ENCODE data around the gene SORL1.

The SORL1 gene

GRCh38 chr11:121591405-121592033 is 139.4 kb downstream of the SORL1 start:
- H3K4me3 ChIP-seq (ENCODE audit: low read depth, low read length): no peak overlapping the region
- H3K9ac ChIP-seq (ENCODE audit: low read depth, low read length): no peak overlapping the region
- H3K27me3 ChIP-seq (ENCODE audit: control insufficient read depth, insufficient read depth, low read length): no peaks in the 10 kb centered on the region
- H3K4me1 ChIP-seq (ENCODE audit: control insufficient read depth, insufficient read depth, low read length): no peaks in the 10 kb centered on the region
- no peaks in the 10 kb centered on the region for H3K9me3 ChIP-seq (ENCODE audit: control insufficient read depth, insufficient read depth, low read length)
- peaks cover 38% of the 10 kb centered on the region for H3K36me3 ChIP-seq (ENCODE audit: control insufficient read depth, insufficient read depth, low read length)

DNA sequence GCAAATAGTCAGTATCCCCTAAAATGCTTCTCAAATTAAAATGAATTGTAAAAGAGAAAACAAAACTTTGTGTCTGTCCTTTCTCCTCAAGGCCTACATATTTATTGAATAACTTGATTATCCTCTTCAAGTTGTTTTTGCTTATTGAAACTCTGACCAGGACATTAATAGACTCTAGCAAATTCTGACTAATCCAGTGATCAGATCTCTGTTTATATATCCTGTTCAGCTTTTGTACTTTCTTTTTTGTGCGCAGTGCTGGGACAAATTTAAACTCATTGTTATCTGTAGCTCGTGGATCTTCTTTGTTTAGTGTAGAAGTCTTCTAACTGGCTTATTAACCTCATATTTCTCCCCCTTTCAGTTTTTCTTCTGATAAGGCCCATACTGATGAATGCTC is 140.6 kb downstream of the SORL1 start:
- no peak overlapping the region for H3K9ac ChIP-seq (ENCODE audit: low read depth, low read length)
- no peaks in the 10 kb centered on the region for H3K27me3 ChIP-seq (ENCODE audit: control insufficient read depth, insufficient read depth, low read length)
- H3K36me3 ChIP-seq (ENCODE audit: control insufficient read depth, insufficient read depth, low read length): peaks cover 39% of the 10 kb centered on the region
- no peaks in the 10 kb centered on the region for H3K4me1 ChIP-seq (ENCODE audit: control insufficient read depth, insufficient read depth, low read length)
- H3K9me3 ChIP-seq (ENCODE audit: control insufficient read depth, insufficient read depth, low read length): no peaks in the 10 kb centered on the region
- H3K4me3 ChIP-seq (ENCODE audit: low read depth, low read length): no peak overlapping the region

GRCh38 chr11:121595717-121596161 is 143.6 kb downstream of the SORL1 start:
- no peaks in the 10 kb centered on the region for H3K27me3 ChIP-seq (ENCODE audit: control insufficient read depth, insufficient read depth, low read length)
- no peak overlapping the region for H3K9ac ChIP-seq (ENCODE audit: low read depth, low read length)
- H3K36me3 ChIP-seq (ENCODE audit: control insufficient read depth, insufficient read depth, low read length): peaks cover 21% of the 10 kb centered on the region
- no peaks in the 10 kb centered on the region for H3K9me3 ChIP-seq (ENCODE audit: control insufficient read depth, insufficient read depth, low read length)
- no peaks in the 10 kb centered on the region for H3K4me1 ChIP-seq (ENCODE audit: control insufficient read depth, insufficient read depth, low read length)
- H3K4me3 ChIP-seq (ENCODE audit: low read depth, low read length): no peak overlapping the region

DNA sequence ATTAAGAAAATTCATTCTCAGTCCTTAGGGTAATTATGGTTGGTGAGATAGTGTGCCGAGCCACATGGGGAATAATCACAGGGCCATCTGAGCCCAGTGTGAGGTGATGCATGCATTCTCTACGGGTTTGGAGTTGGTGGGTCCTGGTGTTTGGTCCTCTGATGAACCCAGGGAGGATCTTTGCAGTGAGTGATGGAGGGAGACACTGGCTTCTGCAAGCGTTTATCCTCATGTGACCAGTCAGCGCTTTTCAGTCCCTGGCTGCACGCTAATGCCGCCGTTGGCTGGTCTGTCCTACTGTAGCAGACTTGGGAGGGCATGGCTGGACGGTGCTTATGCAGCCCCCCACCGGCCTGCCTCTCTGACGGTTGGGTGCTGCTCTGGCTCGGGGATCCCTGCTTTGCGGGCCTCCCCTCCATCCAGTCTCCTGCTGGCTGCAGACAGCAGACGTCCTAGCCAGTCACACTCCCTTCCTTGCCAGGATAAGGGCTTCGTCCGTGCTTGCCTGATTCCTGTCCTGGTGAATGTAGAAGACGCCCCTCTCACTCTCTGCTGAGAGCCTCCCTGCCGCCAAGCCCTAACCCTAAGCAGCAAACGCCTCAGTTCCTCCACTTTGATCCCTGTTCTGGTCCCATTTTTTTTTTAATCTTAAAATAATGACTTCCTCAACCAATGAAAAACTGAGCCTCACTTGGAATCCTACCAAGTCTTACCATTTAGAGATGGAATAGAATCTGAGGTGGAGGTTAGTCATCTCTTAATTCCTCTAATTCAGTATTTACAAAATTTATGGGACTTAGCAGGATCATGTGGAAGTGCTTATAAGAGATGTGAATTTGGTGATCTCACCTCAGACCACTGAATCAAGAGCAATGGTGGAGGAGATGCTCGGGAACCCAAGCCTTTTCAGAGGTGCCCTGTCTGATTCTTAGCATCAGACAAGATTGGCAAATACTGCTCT is 144.4 kb downstream of the SORL1 start:
- Histone ChIP-seq H3K36me3 (ENCODE audit: control insufficient read depth, insufficient read depth, low read length) (peaks cover 15% of the 10 kb centered on the region), H3K27me3 (ENCODE audit: control insufficient read depth, insufficient read depth, low read length) (no peaks in the 10 kb centered on the region), H3K4me1 (ENCODE audit: control insufficient read depth, insufficient read depth, low read length) (no peaks in the 10 kb centered on the region), H3K4me3 (ENCODE audit: low read depth, low read length) (no peak overlapping the region), H3K9ac (ENCODE audit: low read depth, low read length) (no peak overlapping the region), H3K9me3 (ENCODE audit: control insufficient read depth, insufficient read depth, low read length) (no peaks in the 10 kb centered on the region)

DNA sequence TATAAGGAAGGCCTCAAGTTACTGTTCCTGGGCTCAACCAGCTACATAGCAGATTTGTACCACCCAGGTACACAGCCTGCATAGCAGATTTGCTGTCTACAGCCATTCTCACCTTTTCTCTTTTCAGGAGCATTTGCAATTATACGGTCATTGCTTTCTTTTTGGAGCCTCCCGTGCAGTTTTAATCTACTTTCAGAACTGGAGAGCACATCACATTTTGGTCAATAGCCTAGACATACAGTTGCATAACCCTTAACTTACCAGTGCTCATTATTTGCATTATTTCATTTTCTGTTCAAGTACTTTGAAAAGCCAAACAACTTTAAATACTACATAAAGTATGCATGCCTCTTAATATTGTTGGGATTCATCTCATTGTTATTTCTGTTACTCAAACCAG is 151.2 kb downstream of the SORL1 start:
- Histone ChIP-seq H3K4me1 (ENCODE audit: control insufficient read depth, insufficient read depth, low read length) (no peaks in the 10 kb centered on the region), H3K4me3 (ENCODE audit: low read depth, low read length) (no peak overlapping the region), H3K27me3 (ENCODE audit: control insufficient read depth, insufficient read depth, low read length) (no peaks in the 10 kb centered on the region), H3K9ac (ENCODE audit: low read depth, low read length) (no peak overlapping the region), H3K36me3 (ENCODE audit: control insufficient read depth, insufficient read depth, low read length) (peaks cover 29% of the 10 kb centered on the region), H3K9me3 (ENCODE audit: control insufficient read depth, insufficient read depth, low read length) (no peaks in the 10 kb centered on the region)

DNA sequence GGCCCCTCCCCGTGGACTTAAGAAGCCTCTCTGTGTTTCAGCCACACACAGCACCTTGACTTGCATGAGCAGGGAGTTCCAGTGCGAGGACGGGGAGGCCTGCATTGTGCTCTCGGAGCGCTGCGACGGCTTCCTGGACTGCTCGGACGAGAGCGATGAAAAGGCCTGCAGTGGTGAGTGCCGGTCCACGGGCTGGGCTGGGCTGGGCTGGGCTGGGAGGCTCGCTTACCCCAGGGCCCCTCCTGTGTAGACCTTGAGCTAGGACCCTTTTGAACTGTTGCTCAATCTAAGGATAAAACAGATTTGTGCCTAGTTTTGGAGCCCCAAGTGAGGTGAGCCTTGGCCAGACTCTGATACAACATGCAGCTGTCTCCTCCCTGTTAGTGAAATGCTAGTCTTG is 152.0 kb downstream of the SORL1 start:
- Histone ChIP-seq H3K36me3 (ENCODE audit: control insufficient read depth, insufficient read depth, low read length) (peaks cover 37% of the 10 kb centered on the region), H3K4me1 (ENCODE audit: control insufficient read depth, insufficient read depth, low read length) (no peaks in the 10 kb centered on the region), H3K9ac (ENCODE audit: low read depth, low read length) (no peak overlapping the region), H3K27me3 (ENCODE audit: control insufficient read depth, insufficient read depth, low read length) (no peaks in the 10 kb centered on the region), H3K4me3 (ENCODE audit: low read depth, low read length) (no peak overlapping the region), H3K9me3 (ENCODE audit: control insufficient read depth, insufficient read depth, low read length) (no peaks in the 10 kb centered on the region)

- no peak overlapping the region for H3K9ac ChIP-seq (ENCODE audit: low read depth, low read length)
- no peaks in the 10 kb centered on the region for H3K4me1 ChIP-seq (ENCODE audit: control insufficient read depth, insufficient read depth, low read length)
- H3K9me3 ChIP-seq (ENCODE audit: control insufficient read depth, insufficient read depth, low read length): no peaks in the 10 kb centered on the region
- H3K27me3 ChIP-seq (ENCODE audit: control insufficient read depth, insufficient read depth, low read length): no peaks in the 10 kb centered on the region
- no peak overlapping the region for H3K4me3 ChIP-seq (ENCODE audit: low read depth, low read length)
- peaks cover 44% of the 10 kb centered on the region for H3K36me3 ChIP-seq (ENCODE audit: control insufficient read depth, insufficient read depth, low read length)
Observed at GRCh38 chr11:121606354-121606753, 154.2 kb downstream of the SORL1 start.

DNA sequence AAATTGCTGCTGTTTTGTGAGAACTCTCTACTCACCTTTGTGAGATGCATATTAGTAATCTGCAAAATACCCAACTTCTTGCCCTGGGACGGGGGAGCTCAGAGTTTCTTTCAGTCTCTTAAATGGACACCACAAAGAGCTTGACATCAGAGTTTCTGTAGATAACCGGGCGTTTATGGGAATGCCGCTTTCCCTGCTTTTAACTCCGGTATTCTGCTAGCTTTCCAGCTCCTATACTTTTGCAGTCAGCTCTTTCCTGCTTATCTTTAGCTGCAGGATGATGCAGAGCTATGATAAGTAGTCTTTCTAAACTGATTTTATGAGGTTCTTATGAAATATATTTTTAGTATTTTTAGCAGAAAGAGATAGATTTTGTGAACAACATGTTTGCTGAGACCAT is 155.2 kb downstream of the SORL1 start:
- Histone ChIP-seq H3K9me3 (ENCODE audit: control insufficient read depth, insufficient read depth, low read length) (no peaks in the 10 kb centered on the region), H3K4me3 (ENCODE audit: low read depth, low read length) (no peak overlapping the region), H3K4me1 (ENCODE audit: control insufficient read depth, insufficient read depth, low read length) (no peaks in the 10 kb centered on the region), H3K27me3 (ENCODE audit: control insufficient read depth, insufficient read depth, low read length) (no peaks in the 10 kb centered on the region), H3K36me3 (ENCODE audit: control insufficient read depth, insufficient read depth, low read length) (peaks cover 47% of the 10 kb centered on the region), H3K9ac (ENCODE audit: low read depth, low read length) (no peak overlapping the region)

GRCh38 chr11:121608545-121609098 is 156.5 kb downstream of the SORL1 start:
- no peak overlapping the region for H3K9ac ChIP-seq (ENCODE audit: low read depth, low read length)
- no peaks in the 10 kb centered on the region for H3K27me3 ChIP-seq (ENCODE audit: control insufficient read depth, insufficient read depth, low read length)
- H3K9me3 ChIP-seq (ENCODE audit: control insufficient read depth, insufficient read depth, low read length): no peaks in the 10 kb centered on the region
- peaks cover 54% of the 10 kb centered on the region for H3K36me3 ChIP-seq (ENCODE audit: control insufficient read depth, insufficient read depth, low read length)
- H3K4me1 ChIP-seq (ENCODE audit: control insufficient read depth, insufficient read depth, low read length): no peaks in the 10 kb centered on the region
- no peak overlapping the region for H3K4me3 ChIP-seq (ENCODE audit: low read depth, low read length)

DNA sequence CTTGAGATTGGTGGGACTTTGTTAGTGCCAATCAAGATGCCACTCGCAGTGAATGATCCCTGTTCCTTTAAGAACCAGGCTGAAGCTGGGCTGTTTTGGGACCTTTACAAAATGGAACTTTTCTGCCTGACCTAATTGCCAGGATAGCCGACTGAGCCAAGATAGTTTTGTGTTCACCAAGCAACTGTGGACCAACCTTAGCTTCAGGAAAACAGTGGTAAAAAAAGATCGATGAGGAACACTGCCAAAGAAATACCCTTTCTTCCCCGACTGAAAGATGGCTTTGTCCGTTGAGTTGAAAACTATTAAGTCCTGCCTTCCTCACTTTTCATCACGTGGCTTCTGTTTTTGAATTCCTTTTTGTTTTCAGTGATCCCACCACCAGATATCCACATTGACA is 158.6 kb downstream of the SORL1 start:
- Histone ChIP-seq H3K9me3 (ENCODE audit: control insufficient read depth, insufficient read depth, low read length) (no peaks in the 10 kb centered on the region), H3K9ac (ENCODE audit: low read depth, low read length) (no peak overlapping the region), H3K4me3 (ENCODE audit: low read depth, low read length) (no peak overlapping the region), H3K27me3 (ENCODE audit: control insufficient read depth, insufficient read depth, low read length) (no peaks in the 10 kb centered on the region), H3K36me3 (ENCODE audit: control insufficient read depth, insufficient read depth, low read length) (peaks cover 48% of the 10 kb centered on the region), H3K4me1 (ENCODE audit: control insufficient read depth, insufficient read depth, low read length) (no peaks in the 10 kb centered on the region)

- Histone ChIP-seq H3K4me1 (ENCODE audit: control insufficient read depth, insufficient read depth, low read length) (no peaks in the 10 kb centered on the region), H3K9ac (ENCODE audit: low read depth, low read length) (no peak overlapping the region), H3K9me3 (ENCODE audit: control insufficient read depth, insufficient read depth, low read length) (no peaks in the 10 kb centered on the region), H3K36me3 (ENCODE audit: control insufficient read depth, insufficient read depth, low read length) (peaks cover 43% of the 10 kb centered on the region), H3K27me3 (ENCODE audit: control insufficient read depth, insufficient read depth, low read length) (no peaks in the 10 kb centered on the region), H3K4me3 (ENCODE audit: low read depth, low read length) (no peak overlapping the region)
Observed at GRCh38 chr11:121611242-121611641, 159.1 kb downstream of the SORL1 start.

- peaks cover 34% of the 10 kb centered on the region for H3K36me3 ChIP-seq (ENCODE audit: control insufficient read depth, insufficient read depth, low read length)
Observed at GRCh38 chr11:121613724-121614123, 161.6 kb downstream of the SORL1 start.

More at GRCh38 chr11:121613724-121614123, 161.6 kb downstream of the SORL1 start:
- no peaks in the 10 kb centered on the region for H3K27me3 ChIP-seq (ENCODE audit: control insufficient read depth, insufficient read depth, low read length)
- no peak overlapping the region for H3K9ac ChIP-seq (ENCODE audit: low read depth, low read length)
- H3K4me3 ChIP-seq (ENCODE audit: low read depth, low read length): no peak overlapping the region
- H3K9me3 ChIP-seq (ENCODE audit: control insufficient read depth, insufficient read depth, low read length): no peaks in the 10 kb centered on the region
- no peaks in the 10 kb centered on the region for H3K4me1 ChIP-seq (ENCODE audit: control insufficient read depth, insufficient read depth, low read length)
